Natural killer cell (primary cell): ENCODE data around the gene BCL2L13. TPM values are rescaled to one million over a fixed set of nuclear protein-coding genes. Genes with fewer than 3 reads are reported as not detected.

Experiments used
- ATAC-seq, 3 donors: fragments of 150-1000 bp in 2 of 3; fragments of 200-7000 bp in 1 of 3; cut with Tn5 transposase; 1 replicate in 1 of 3; 2 replicates in 2 of 3; pipeline ENCODE4 v1.10.0; 2021; ENCODE audit warnings: mild to moderate bottlenecking in 2 of 3, moderate library complexity in 2 of 3
- DNase-seq, 2 donors: peaks; one replicate each; pipeline versions ENCODE4 v3.0.0 to v3.0.0-alpha.2; 2013 to 2021; ENCODE audit warnings: mixed read lengths in 1 of 2
- H3K27ac ChIP-seq: one replicate; pipeline ENCODE4 v1.5.1; 2013; ENCODE audit warnings: mild to moderate bottlenecking, low read length
- H3K27me3 ChIP-seq: one replicate; pipeline ENCODE4 v1.6.1; 2013; ENCODE audit warnings: low read length; ENCODE audit not compliant: control insufficient read depth, insufficient read depth
- H3K36me3 ChIP-seq: one replicate; pipeline ENCODE4 v1.6.1; 2013; ENCODE audit warnings: low read length; ENCODE audit not compliant: control insufficient read depth, insufficient read depth
- H3K4me1 ChIP-seq: one replicate; pipeline ENCODE4 v1.6.1; 2013; ENCODE audit warnings: low read length; ENCODE audit not compliant: control insufficient read depth, insufficient read depth
- H3K4me3 ChIP-seq: one replicate; pipeline ENCODE4 v1.5.1; 2013; ENCODE audit warnings: low read length
- H3K9me3 ChIP-seq: one replicate; pipeline ENCODE4 v1.6.1; 2013; ENCODE audit warnings: low read length; ENCODE audit not compliant: control insufficient read depth, insufficient read depth
- H3K27ac Mint-ChIP-seq, 2 donors: one replicate each; pipeline ENCODE4 v1.8.0; 2022; ENCODE audit warnings: mild to moderate bottlenecking in 2 of 2, mixed read lengths in 2 of 2, moderate library complexity in 1 of 2
- H3K27me3 Mint-ChIP-seq, 2 donors: one replicate each; pipeline ENCODE4 v1.8.0; 2022; ENCODE audit warnings: low read depth in 2 of 2, mixed read lengths in 2 of 2
- H3K36me3 Mint-ChIP-seq: one replicate; pipeline ENCODE4 v1.8.0; 2022; ENCODE audit warnings: mixed read lengths
- H3K4me1 Mint-ChIP-seq, 2 donors: one replicate each; pipeline ENCODE4 v1.8.0; 2022; ENCODE audit warnings: mixed read lengths in 2 of 2
- H3K4me3 Mint-ChIP-seq: one replicate; pipeline ENCODE4 v1.8.0; 2022; ENCODE audit warnings: mild to moderate bottlenecking, moderate library complexity, mixed read lengths
- H3K9me3 Mint-ChIP-seq, 2 donors: one replicate each; pipeline ENCODE4 v1.8.0; 2022; ENCODE audit warnings: mixed read lengths in 2 of 2
- WGBS: methylation state at CpG from one replicate; pipeline ENCODE4 v1.1.7; 2013; ENCODE audit warnings: missing lambda C conversion rate; ENCODE audit not compliant: insufficient coverage; 5-methylcytosine and 5-hydroxymethylcytosine counted together
- intact Hi-C: fragments of 100-400 bp; cut with micrococcal nuclease; formaldehyde crosslinking; loops from one replicate; pipeline ENCODE4 v1.14.2; 2022
- total RNA-seq, 4 donors: library from RNA; stranded (reverse); fragments of 120-200 nt in 1 of 4; gene quantifications; one replicate each; pipeline versions ENCODE4 v1.2.3 to v1.2.4, GENCODE V29; 2013 to 2022
- TF ChIP-seq, protein P1 (sequence below): fragments of 200-600 bp; IDR thresholded peaks from one replicate; pipeline ENCODE4 v1.8.0; 2022; ENCODE audit warnings: antibody characterized with exemption

Gene BCL2L13
- total RNA-seq, 3 donors from 2014 or later (not counting 1 experiment from before 2014, with no cell fraction given), result 19.1 to 28.7 (median 23.3) TPM

DNA sequence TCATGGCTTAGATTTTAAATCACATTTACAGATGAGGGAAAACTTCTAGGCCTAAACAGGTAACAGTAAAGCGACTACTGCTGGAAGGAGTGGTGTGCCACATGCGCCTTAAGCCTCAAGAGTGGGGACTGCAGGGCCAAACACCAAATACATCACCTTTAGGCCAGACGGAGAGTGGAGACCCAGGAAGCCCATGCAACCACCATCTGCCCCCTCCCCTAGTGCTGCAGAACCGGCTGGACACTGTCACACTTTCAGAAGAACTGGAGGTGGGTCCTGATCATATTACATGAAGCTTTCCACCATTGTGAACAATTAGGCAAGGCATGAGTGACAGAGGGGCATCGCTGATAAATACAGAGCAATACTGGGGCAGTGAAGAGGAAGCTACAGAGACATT, 46.4 kb upstream of the BCL2L13 start:
- Mint-ChIP-seq H3K36me3 (peaks cover 9% of the 10 kb centered on the region), H3K4me3 (no peak overlapping the region), H3K27ac (no peak overlapping the region), H3K4me1 (peaks cover 0 to 4% of the 10 kb centered on the region in 2 donors), H3K9me3 (no peaks in the 10 kb centered on the region), H3K27me3 (no peaks in the 10 kb centered on the region)
- ATAC-seq (no peak), DNase-seq (no peak)
- TF ChIP-seq, protein P1, sequence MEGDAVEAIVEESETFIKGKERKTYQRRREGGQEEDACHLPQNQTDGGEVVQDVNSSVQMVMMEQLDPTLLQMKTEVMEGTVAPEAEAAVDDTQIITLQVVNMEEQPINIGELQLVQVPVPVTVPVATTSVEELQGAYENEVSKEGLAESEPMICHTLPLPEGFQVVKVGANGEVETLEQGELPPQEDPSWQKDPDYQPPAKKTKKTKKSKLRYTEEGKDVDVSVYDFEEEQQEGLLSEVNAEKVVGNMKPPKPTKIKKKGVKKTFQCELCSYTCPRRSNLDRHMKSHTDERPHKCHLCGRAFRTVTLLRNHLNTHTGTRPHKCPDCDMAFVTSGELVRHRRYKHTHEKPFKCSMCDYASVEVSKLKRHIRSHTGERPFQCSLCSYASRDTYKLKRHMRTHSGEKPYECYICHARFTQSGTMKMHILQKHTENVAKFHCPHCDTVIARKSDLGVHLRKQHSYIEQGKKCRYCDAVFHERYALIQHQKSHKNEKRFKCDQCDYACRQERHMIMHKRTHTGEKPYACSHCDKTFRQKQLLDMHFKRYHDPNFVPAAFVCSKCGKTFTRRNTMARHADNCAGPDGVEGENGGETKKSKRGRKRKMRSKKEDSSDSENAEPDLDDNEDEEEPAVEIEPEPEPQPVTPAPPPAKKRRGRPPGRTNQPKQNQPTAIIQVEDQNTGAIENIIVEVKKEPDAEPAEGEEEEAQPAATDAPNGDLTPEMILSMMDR, result no peak
- Histone ChIP-seq H3K4me1 (no peaks in the 10 kb centered on the region), H3K27me3 (no peaks in the 10 kb centered on the region), H3K36me3 (peaks cover 51% of the 10 kb centered on the region), H3K9me3 (no peaks in the 10 kb centered on the region), H3K4me3 (no peak overlapping the region), H3K27ac (no peak overlapping the region)
- intact Hi-C loops, result no loop called here
- 96% methylated on average over 5 of the region's 5 CpGs for WGBS

DNA sequence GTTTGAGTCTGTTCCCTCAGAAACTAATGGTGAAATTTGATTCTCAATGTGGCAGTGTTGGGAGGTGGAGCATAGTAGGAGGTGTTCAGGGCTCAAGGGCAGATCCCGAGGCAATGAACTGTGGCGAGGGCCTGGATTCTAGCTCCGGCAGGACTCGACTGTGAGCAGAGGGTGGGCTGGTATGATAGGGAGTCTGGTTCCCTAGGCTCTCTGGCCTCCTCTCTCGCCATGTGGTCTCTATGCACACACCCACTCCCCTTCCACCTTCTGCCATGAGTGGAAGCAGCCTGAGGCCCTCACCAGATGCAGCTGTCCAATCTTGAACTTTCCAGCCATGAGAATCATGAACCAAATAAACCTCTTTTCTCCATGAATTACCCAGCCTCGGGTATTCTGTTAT, 42.3 kb upstream of the BCL2L13 start:
- no peaks in the 10 kb centered on the region for H3K27me3 ChIP-seq
- no peak overlapping the region for H3K4me3 ChIP-seq
- H3K9me3 ChIP-seq, result no peaks in the 10 kb centered on the region
- WGBS, result 98% methylated on average over 6 of the region's 6 CpGs
- no peaks in the 10 kb centered on the region for H3K9me3 Mint-ChIP-seq
- H3K27ac Mint-ChIP-seq, result no peak overlapping the region
- DNase-seq, result no peak
- intact Hi-C loops, result no loop called here
- no peaks in the 10 kb centered on the region for H3K4me1 ChIP-seq
- H3K4me3 Mint-ChIP-seq, result no peak overlapping the region
- H3K36me3 ChIP-seq, result peaks cover 79% of the 10 kb centered on the region
- peaks cover 0 to 4% of the 10 kb centered on the region in 2 donors for H3K4me1 Mint-ChIP-seq
- no peak for ATAC-seq
- no peaks in the 10 kb centered on the region for H3K27me3 Mint-ChIP-seq
- TF ChIP-seq, protein P1, result no peak
- no peak overlapping the region for H3K27ac ChIP-seq
- peaks cover 22% of the 10 kb centered on the region for H3K36me3 Mint-ChIP-seq

DNA sequence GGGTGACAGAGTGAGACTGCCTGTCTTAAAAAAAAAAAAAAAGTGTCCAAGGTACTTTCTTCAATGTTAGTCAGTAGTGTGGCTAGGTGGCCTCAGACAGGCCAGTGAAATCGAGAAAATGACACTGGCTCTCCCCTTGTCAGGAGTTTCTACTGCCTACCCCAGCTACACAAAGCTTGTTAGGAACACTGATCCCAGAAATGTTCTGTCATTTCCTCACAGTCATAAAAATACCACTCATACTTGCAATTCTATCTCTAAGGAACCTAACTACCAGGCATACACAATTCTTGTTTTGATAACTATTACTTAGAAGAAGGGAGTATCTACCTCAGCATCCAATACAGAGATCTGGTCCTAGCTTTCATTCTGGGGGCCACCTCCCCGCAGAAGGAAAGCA, 41.3 kb upstream of the BCL2L13 start:
- Histone ChIP-seq H3K9me3 (no peaks in the 10 kb centered on the region), H3K4me1 (no peaks in the 10 kb centered on the region), H3K27ac (no peak overlapping the region), H3K27me3 (no peaks in the 10 kb centered on the region), H3K4me3 (no peak overlapping the region), H3K36me3 (peaks cover 71% of the 10 kb centered on the region)
- no peak overlapping the region for H3K27ac Mint-ChIP-seq
- no peak overlapping the region for H3K4me3 Mint-ChIP-seq
- no peaks in the 10 kb centered on the region for H3K27me3 Mint-ChIP-seq
- 90% methylated on average over 2 of the region's 2 CpGs for WGBS
- ATAC-seq (no peak), DNase-seq (no peak)
- intact Hi-C loops, result no loop called here
- peaks cover 0 to 4% of the 10 kb centered on the region in 2 donors for H3K4me1 Mint-ChIP-seq
- TF ChIP-seq, protein P1, result no peak
- H3K36me3 Mint-ChIP-seq, result peaks cover 22% of the 10 kb centered on the region
- no peaks in the 10 kb centered on the region for H3K9me3 Mint-ChIP-seq

DNA sequence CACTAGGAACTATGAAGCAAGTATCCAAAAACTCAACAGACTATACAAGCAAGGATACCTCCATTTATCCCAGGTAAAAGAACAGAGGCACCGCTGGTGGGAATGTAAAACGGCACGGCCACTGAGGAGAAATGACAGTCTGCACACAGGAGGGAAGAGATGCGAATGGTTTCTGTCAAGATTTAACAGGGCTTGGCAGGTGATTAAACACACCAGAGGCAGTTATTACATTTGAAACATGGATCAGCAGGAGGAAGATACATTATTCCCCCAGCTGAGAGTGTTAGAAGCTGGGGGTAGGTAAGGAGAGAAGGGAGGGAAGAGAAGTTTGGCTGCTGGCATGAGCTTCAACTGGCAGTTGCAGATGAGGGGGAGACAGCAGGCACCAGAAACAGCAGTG, 40.2 kb upstream of the BCL2L13 start:
- H3K36me3 Mint-ChIP-seq, result peaks cover 22% of the 10 kb centered on the region
- ATAC-seq, result no peak

More for the DNA sequence above, 40.2 kb upstream of the BCL2L13 start:
- no peak for DNase-seq
- no peak overlapping the region for H3K4me3 Mint-ChIP-seq
- intact Hi-C loops, result no loop called here
- 96% methylated on average over 4 of the region's 4 CpGs for WGBS
- peaks cover 0 to 4% of the 10 kb centered on the region in 2 donors for H3K4me1 Mint-ChIP-seq
- Histone ChIP-seq H3K27me3 (no peaks in the 10 kb centered on the region), H3K27ac (no peak overlapping the region), H3K9me3 (no peaks in the 10 kb centered on the region), H3K4me3 (no peak overlapping the region), H3K36me3 (peaks cover 63% of the 10 kb centered on the region), H3K4me1 (no peaks in the 10 kb centered on the region)
- H3K27me3 Mint-ChIP-seq, result no peaks in the 10 kb centered on the region
- TF ChIP-seq, protein P1, result no peak
- no peak overlapping the region for H3K27ac Mint-ChIP-seq
- no peaks in the 10 kb centered on the region for H3K9me3 Mint-ChIP-seq
